LNCaP clone FGC (cell line): Measurements from ENCODE around the gene ADAM17.

Source experiments
- DNase-seq: peaks from one replicate; pipeline ENCODE4 v3.0.0-alpha.2; 2011; ENCODE audit warnings: low read depth
- H3K4me3 ChIP-seq: 2 replicates; pipeline ENCODE4 v1.5.1; 2011; ENCODE audit warnings: mild to moderate bottlenecking, low read depth, low read length, control low read depth
- CTCF ChIP-seq: IDR thresholded peaks from 2 replicates; pipeline ENCODE4 v1.5.1; 2012; ENCODE audit warnings: mild to moderate bottlenecking; ENCODE audit not compliant: control insufficient read depth, insufficient read depth; ENCODE audit errors: extremely low read depth

Gene ADAM17

DNA sequence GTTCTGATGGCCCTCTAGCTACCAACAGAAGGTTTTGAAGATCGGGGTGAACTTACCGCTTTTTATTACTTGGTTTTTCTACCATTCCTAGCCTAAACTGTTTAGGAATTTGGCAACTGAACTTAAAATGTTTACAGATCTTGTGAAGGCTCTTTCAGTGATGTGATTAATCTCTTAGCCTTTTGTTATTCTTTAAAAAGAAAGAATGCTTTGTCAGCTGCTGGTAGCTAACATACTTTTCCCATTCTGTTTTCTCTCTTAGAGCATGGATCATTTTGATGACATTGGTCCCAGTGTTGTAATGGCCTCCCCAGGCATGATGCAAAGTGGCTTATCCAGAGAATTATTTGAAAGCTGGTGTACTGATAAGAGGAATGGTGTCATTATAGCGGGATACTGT lies 114.1 kb downstream of the ADAM17 start:
- no peak overlapping the region for H3K4me3 ChIP-seq
- no peak for DNase-seq
- TF ChIP-seq CTCF: no peak

- no peak for TF ChIP-seq CTCF
- H3K4me3 ChIP-seq: no peak overlapping the region
- no peak for DNase-seq
These were observed 115.4 kb downstream of the ADAM17 start for GRCh38 chr2:9440058-9440727.

- no peak for DNase-seq
- TF ChIP-seq CTCF: no peak
- H3K4me3 ChIP-seq: no peak overlapping the region
These were observed 116.1 kb downstream of the ADAM17 start for GRCh38 chr2:9439536-9439935.
